KMS-11 (cell line): ENCODE measurements around the gene SLC43A3.

Experiments used
- H2AFZ ChIP-seq: fragments of 200-600 bp; sonication (generic); 2 replicates; pipeline ENCODE4 v1.6.1; 2016; ENCODE audit warnings: antibody characterized with exemption, mixed run types, low read depth
- H3K27ac ChIP-seq: fragments of 200-600 bp; sonication (generic); 2 replicates; pipeline ENCODE4 v1.6.1; 2016; ENCODE audit warnings: mild to moderate bottlenecking, mixed run types
- H3K27me3 ChIP-seq: fragments of 200-600 bp; sonication (generic); 2 replicates; pipeline ENCODE4 v1.6.1; 2017; ENCODE audit warnings: mild to moderate bottlenecking, low read depth, mixed run types, moderate library complexity; ENCODE audit not compliant: insufficient read depth
- H3K36me3 ChIP-seq: fragments of 200-600 bp; sonication (generic); 2 replicates; pipeline ENCODE4 v1.6.1; 2017; ENCODE audit warnings: mild to moderate bottlenecking, mixed run types; ENCODE audit not compliant: insufficient read depth
- H3K4me1 ChIP-seq: fragments of 200-600 bp; sonication (generic); 2 replicates; pipeline ENCODE4 v1.6.1; 2016; ENCODE audit warnings: mild to moderate bottlenecking, low read depth, mixed run types; ENCODE audit not compliant: poor library complexity, severe bottlenecking
- H3K4me2 ChIP-seq: fragments of 200-600 bp; sonication (generic); 2 replicates; pipeline ENCODE4 v1.7.0; 2016; ENCODE audit warnings: mild to moderate bottlenecking, mixed run types
- H3K4me3 ChIP-seq: fragments of 200-600 bp; sonication (generic); IDR thresholded peaks from 2 replicates; pipeline ENCODE4 v1.6.1; 2017; ENCODE audit warnings: low read depth, low read length, mixed read lengths; ENCODE audit not compliant: insufficient read depth
- H3K79me2 ChIP-seq: fragments of 200-600 bp; sonication (generic); 2 replicates; pipeline ENCODE4 v1.6.1; 2016; ENCODE audit warnings: low read depth, mixed run types; ENCODE audit not compliant: insufficient read depth
- H3K9ac ChIP-seq: fragments of 200-600 bp; sonication (generic); 2 replicates; pipeline ENCODE4 v1.6.1; 2016; ENCODE audit warnings: mild to moderate bottlenecking, mixed run types
- H4K20me1 ChIP-seq: fragments of 200-600 bp; sonication (generic); 2 replicates; pipeline ENCODE4 v1.6.1; 2016; ENCODE audit warnings: mild to moderate bottlenecking, mixed run types; ENCODE audit not compliant: insufficient read depth
- TF ChIP-seq, protein P1 (sequence below): fragments of 200-600 bp; sonication (generic); conservative IDR thresholded peaks from 2 replicates; pipeline ENCODE4 v1.6.1; 2017; ENCODE audit warnings: low read depth, mild to moderate bottlenecking, antibody characterized with exemption, low read length, moderate library complexity, mixed read lengths

SLC43A3 gene

DNA sequence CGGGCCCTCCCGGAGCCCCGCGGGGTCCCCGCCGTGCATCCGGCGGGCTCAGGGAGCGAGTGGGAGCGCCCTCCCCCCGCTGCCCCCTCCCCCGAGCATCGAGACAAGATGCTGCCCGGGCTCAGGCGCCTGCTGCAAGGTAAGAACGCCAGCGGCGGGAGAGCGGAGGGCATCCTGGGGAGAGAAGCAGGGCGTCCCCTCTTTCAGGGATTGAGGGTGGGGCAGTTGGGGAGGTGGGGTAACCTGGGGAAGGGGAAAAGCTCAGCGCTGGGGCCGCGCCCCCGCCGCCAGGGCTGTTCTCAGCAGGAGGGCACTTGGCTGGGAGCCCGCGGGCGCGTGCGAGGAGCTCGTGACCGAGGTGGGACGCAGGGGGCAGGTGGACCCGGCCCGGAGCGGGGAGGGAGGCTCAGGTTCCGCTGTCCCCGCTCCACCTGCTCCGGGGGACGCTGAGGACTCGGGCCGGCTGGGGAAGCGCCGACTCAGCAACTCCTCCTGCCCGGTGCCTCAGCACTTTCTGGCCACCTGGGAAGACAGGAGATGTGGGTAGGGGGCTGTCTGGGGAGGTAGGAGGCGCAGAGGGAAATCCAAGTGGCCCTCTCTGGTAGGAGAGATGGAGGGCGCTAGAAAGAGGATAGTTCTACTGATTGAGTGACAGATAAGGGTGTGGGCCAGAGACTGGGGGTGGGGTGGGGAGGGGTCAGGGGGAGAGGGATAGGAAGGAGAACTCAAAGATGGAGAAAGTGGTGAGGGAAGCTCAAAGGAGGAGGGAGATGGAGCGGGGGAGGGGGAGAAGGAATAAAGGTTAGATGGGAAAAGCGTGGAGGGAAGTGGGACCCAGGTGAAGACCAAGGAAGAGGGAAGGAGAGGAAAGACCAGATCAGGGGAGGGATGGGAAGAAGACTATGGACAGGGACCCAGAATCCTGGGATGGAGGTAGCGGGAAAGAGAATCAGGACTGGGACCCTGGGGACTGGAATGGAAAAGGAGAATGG lies 34.1 kb upstream of the SLC43A3 start:
- Histone ChIP-seq H3K4me1 (peaks cover 16% of the 10 kb centered on the region), H3K4me2 (peak overlapping the region; percentile 57), H3K4me3 (no peak overlapping the region), H2AFZ (peak overlapping the region; percentile 66), H4K20me1 (no peaks in the 10 kb centered on the region), H3K79me2 (no peaks in the 10 kb centered on the region), H3K36me3 (no peaks in the 10 kb centered on the region), H3K9ac (peak overlapping the region; percentile 68; the same call in 1 of the 2 replicates), H3K27ac (no peak overlapping the region), H3K27me3 (peaks cover 19% of the 10 kb centered on the region)
- TF ChIP-seq, protein P1, sequence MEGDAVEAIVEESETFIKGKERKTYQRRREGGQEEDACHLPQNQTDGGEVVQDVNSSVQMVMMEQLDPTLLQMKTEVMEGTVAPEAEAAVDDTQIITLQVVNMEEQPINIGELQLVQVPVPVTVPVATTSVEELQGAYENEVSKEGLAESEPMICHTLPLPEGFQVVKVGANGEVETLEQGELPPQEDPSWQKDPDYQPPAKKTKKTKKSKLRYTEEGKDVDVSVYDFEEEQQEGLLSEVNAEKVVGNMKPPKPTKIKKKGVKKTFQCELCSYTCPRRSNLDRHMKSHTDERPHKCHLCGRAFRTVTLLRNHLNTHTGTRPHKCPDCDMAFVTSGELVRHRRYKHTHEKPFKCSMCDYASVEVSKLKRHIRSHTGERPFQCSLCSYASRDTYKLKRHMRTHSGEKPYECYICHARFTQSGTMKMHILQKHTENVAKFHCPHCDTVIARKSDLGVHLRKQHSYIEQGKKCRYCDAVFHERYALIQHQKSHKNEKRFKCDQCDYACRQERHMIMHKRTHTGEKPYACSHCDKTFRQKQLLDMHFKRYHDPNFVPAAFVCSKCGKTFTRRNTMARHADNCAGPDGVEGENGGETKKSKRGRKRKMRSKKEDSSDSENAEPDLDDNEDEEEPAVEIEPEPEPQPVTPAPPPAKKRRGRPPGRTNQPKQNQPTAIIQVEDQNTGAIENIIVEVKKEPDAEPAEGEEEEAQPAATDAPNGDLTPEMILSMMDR: no peak

DNA sequence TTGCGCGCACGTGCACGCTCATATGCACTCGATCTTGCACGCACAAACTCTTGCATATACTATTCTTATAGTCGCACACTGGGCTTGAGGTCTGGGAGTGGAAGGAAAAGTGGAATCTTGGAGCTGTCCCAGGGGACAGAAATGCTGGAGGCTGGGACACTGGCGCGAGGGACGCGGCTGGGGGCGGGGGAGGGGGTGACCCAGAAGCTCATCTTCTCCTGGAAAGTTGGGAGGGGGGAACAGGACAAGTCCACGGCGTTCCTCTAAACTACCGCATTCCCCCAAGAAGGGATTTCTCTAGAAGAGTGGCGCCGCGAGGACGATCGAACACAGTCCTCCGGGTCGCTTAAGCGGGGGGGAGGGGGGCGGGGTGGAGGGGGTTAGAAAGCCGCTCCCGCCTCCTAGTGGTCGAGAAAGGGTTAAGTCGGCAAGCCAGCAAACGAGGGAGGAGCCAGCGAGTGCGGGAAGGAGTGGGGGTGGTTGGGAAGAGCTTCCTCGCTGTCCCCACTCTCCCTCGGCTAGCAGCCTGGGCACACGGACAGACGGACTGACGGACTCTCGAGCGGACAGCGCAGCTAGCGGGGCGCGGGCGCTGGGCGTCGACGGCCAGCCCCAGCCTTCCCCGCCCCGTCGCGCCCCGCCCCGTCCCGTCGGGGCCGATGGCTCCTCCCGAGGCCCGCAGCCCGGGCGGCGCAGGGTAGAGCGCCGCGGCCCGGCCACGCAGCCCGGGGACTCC lies 33.3 kb upstream of the SLC43A3 start, which contains the start of gene RTN4RL2:
Gene RTN4RL2, plus strand, starts transcription at position 507 of the 736 bp plus-strand sequence. CDS start 338 bp downstream, outside the sequence.
- Histone ChIP-seq H3K9ac (peak within 1 kb of the TSS; percentile 68; the same call in 1 of the 2 replicates), H3K4me1 (peaks cover 16% of the 10 kb centered on the region), H4K20me1 (no peaks in the 10 kb centered on the region), H3K27me3 (peaks cover 19% of the 10 kb centered on the region), H3K79me2 (no peaks in the 10 kb centered on the region), H3K27ac (no peak within 1 kb of the TSS), H2AFZ (peak within 1 kb of the TSS; percentile 66), H3K4me2 (peak within 1 kb of the TSS; percentile 85), H3K36me3 (no peaks in the 10 kb centered on the region), H3K4me3 (no peak within 1 kb of the TSS)
- TF ChIP-seq, protein P1: peak; percentile 27; the same call in 1 of the 2 replicates

DNA sequence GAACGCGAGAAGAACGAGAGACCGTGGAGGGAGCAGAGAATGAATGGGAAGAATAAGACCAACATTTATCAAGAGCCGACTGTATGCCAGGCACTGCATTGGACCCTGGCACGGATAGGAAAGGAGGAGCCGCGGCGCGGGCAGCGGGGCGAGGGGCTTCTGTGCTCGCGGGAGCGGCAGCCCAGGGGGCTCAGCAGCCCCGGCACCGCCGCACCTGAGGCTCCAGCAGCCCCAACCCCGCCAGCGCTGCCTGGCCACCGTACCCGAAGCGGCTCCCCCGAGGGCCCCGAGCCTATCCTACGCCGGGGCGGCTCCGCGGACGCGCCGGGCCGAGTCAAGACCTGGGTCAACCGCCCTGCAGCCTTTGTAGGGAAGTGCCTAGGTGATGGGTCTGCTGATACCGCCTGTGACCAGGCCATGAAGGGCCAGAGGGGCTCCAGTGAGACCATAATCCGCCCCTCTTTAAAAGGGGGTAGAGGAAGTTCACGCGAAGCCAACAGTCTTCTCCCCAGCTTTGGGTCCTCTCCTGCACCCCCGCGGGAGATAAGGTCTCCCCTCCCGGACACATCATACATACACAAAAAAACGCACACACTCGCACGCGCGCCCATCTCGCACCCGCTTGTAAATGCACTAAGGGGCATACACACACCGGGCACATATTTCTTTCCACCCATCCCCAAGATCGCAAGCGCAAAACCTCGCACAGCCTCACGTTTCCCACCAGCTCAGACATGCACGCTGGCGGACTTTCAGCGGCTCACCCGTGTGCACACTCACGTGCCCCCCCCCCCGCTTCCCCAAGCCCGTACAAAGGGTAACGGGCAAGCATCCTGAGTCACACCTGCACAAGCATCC lies 32.5 kb upstream of the SLC43A3 start:
- peak overlapping the region; percentile 85 for H3K4me2 ChIP-seq
- H3K9ac ChIP-seq: no peak overlapping the region; the same call in 1 of the 2 replicates
- no peak overlapping the region for H3K27ac ChIP-seq
- H3K4me1 ChIP-seq: peaks cover 16% of the 10 kb centered on the region
- peak overlapping the region; percentile 52; the same call in 1 of the 2 replicates for H2AFZ ChIP-seq
- no peaks in the 10 kb centered on the region for H3K36me3 ChIP-seq
- peaks cover 19% of the 10 kb centered on the region for H3K27me3 ChIP-seq
- H4K20me1 ChIP-seq: no peaks in the 10 kb centered on the region
- H3K4me3 ChIP-seq: no peak overlapping the region
- H3K79me2 ChIP-seq: no peaks in the 10 kb centered on the region
- TF ChIP-seq, protein P1: no peak
